IPS DF 6.9 (cell line): ENCODE measurements around the gene ST6GALNAC6.

Source experiments
- DNase-seq: peaks from one replicate; pipeline ENCODE4 v3.0.0-alpha.2; 2013; ENCODE audit warnings: low read depth, low spot score
- H3K27ac ChIP-seq: one replicate; pipeline ENCODE4 v1.5.1; 2013; ENCODE audit warnings: low read length, control low read depth
- H3K27me3 ChIP-seq: 2 replicates; pipeline ENCODE4 v1.6.1; 2013; ENCODE audit warnings: mild to moderate bottlenecking, low read length; ENCODE audit not compliant: control insufficient read depth, insufficient read depth
- H3K36me3 ChIP-seq: 2 replicates; pipeline ENCODE4 v1.6.1; 2013; ENCODE audit warnings: low read length; ENCODE audit not compliant: control insufficient read depth, insufficient read depth
- H3K4me1 ChIP-seq: 2 replicates; pipeline ENCODE4 v1.6.1; 2013; ENCODE audit warnings: low read length; ENCODE audit not compliant: control insufficient read depth, insufficient read depth
- H3K4me3 ChIP-seq: 2 replicates; pipeline ENCODE4 v1.5.1; 2013; ENCODE audit warnings: mild to moderate bottlenecking, low read length
- H3K9me3 ChIP-seq: 2 replicates; pipeline ENCODE4 v1.6.1; 2013; ENCODE audit warnings: low read length, inconsistent platforms; ENCODE audit not compliant: control insufficient read depth, insufficient read depth
- WGBS: extraction: QIAGEN DNeasy Blood & Tissue Kit; methylation state at CpG from one replicate; pipeline ENCODE4 v1.1.7; 2013; ENCODE audit warnings: mixed read lengths, missing lambda C conversion rate; ENCODE audit not compliant: insufficient read length, insufficient coverage; 5-methylcytosine and 5-hydroxymethylcytosine counted together

Gene ST6GALNAC6

GRCh38 chr9:127941961-127942215 lies 42.5 kb upstream of the ST6GALNAC6 start:
- Histone ChIP-seq H3K27me3 (no peaks in the 10 kb centered on the region), H3K27ac (no peak overlapping the region), H3K4me1 (0 out of 2 replicates have a peak, but pooled peaks cover 2% of the 10 kb centered on the region), H3K36me3 (peaks cover 16% of the 10 kb centered on the region), H3K4me3 (no peak overlapping the region), H3K9me3 (no peaks in the 10 kb centered on the region)
- WGBS, result no CpG with 5 or more reads among the region's 3 CpGs
- no peak for DNase-seq

GRCh38 chr9:127941062-127941960 lies 41.9 kb upstream of the ST6GALNAC6 start:
- no peaks in the 10 kb centered on the region for H3K27me3 ChIP-seq
- no peak for DNase-seq
- H3K36me3 ChIP-seq, result peaks cover 16% of the 10 kb centered on the region
- no peak overlapping the region for H3K27ac ChIP-seq
- no CpG with 5 or more reads among the region's 18 CpGs for WGBS
- H3K4me1 ChIP-seq, result peaks cover 2% of the 10 kb centered on the region; the same call in 1 of the 2 replicates
- no peaks in the 10 kb centered on the region for H3K9me3 ChIP-seq
- no peak overlapping the region for H3K4me3 ChIP-seq

GRCh38 chr9:127940593-127940992 lies 41.2 kb upstream of the ST6GALNAC6 start:
- no CpG with 5 or more reads among the region's 4 CpGs for WGBS
- Histone ChIP-seq H3K9me3 (no peaks in the 10 kb centered on the region), H3K27me3 (no peaks in the 10 kb centered on the region), H3K36me3 (peaks cover 14% of the 10 kb centered on the region), H3K27ac (no peak overlapping the region), H3K4me1 (peaks cover 2% of the 10 kb centered on the region; the same call in 1 of the 2 replicates), H3K4me3 (no peak overlapping the region)
- DNase-seq, result no peak

- Histone ChIP-seq H3K27ac (no peak overlapping the region), H3K4me3 (peak overlapping the region; percentile 54; the same call in 1 of the 2 replicates), H3K27me3 (no peaks in the 10 kb centered on the region), H3K36me3 (0 out of 2 replicates have a peak, but pooled peaks cover 6% of the 10 kb centered on the region), H3K9me3 (no peaks in the 10 kb centered on the region), H3K4me1 (no peaks in the 10 kb centered on the region; the same call in 1 of the 2 replicates)
- no peak for DNase-seq
- WGBS, result no CpG with 5 or more reads among the region's 25 CpGs
These were observed 38.9 kb upstream of the ST6GALNAC6 start for GRCh38 chr9:127938298-127938690.

- Histone ChIP-seq H3K27ac (no peak within 1 kb of the TSS), H3K9me3 (no peaks in the 10 kb centered on the region), H3K4me1 (no peaks in the 10 kb centered on the region; the same call in 1 of the 2 replicates), H3K36me3 (0 out of 2 replicates have a peak, but pooled peaks cover 6% of the 10 kb centered on the region), H3K4me3 (peak within 1 kb of the TSS; percentile 54), H3K27me3 (no peaks in the 10 kb centered on the region)
- no peak for DNase-seq
- no CpG with 5 or more reads among the region's 60 CpGs for WGBS
These were observed 38.2 kb upstream of the ST6GALNAC6 start, which contains the start of gene DPM2 for GRCh38 chr9:127937388-127938297. DPM2 (minus strand) TSS chr9:127937854; CDS start chr9:127937820, 34 bp downstream.

- no peak overlapping the region for H3K27ac ChIP-seq
- 0 out of 2 replicates have a peak, but pooled peaks cover 2% of the 10 kb centered on the region for H3K36me3 ChIP-seq
- H3K4me1 ChIP-seq, result no peaks in the 10 kb centered on the region; the same call in 1 of the 2 replicates
- H3K4me3 ChIP-seq, result peak overlapping the region; percentile 54
- no peaks in the 10 kb centered on the region for H3K27me3 ChIP-seq
- no peak for DNase-seq
- WGBS, result no CpG with 5 or more reads among the region's 7 CpGs
- H3K9me3 ChIP-seq, result no peaks in the 10 kb centered on the region
These were observed 37.6 kb upstream of the ST6GALNAC6 start for GRCh38 chr9:127937056-127937387.

GRCh38 chr9:127936347-127936852 lies 37.0 kb upstream of the ST6GALNAC6 start:
- Histone ChIP-seq H3K27ac (no peak overlapping the region), H3K36me3 (0 out of 2 replicates have a peak, but pooled peaks cover 2% of the 10 kb centered on the region), H3K27me3 (no peaks in the 10 kb centered on the region), H3K4me1 (peaks cover 2% of the 10 kb centered on the region; the same call in 1 of the 2 replicates), H3K4me3 (no peak overlapping the region), H3K9me3 (no peaks in the 10 kb centered on the region)
- WGBS, result no CpG with 5 or more reads among the region's 14 CpGs
- no peak for DNase-seq

- Histone ChIP-seq H3K36me3 (0 out of 2 replicates have a peak, but pooled peaks cover 2% of the 10 kb centered on the region), H3K4me1 (peaks cover 5% of the 10 kb centered on the region; the same call in 1 of the 2 replicates), H3K27ac (no peak overlapping the region), H3K27me3 (no peaks in the 10 kb centered on the region), H3K9me3 (no peaks in the 10 kb centered on the region), H3K4me3 (no peak overlapping the region)
- WGBS, result no CpG with 5 or more reads among the region's 4 CpGs
- no peak for DNase-seq
These were observed 36.4 kb upstream of the ST6GALNAC6 start for GRCh38 chr9:127935765-127936221.

GRCh38 chr9:127934986-127935385 lies 35.6 kb upstream of the ST6GALNAC6 start:
- no CpG with 5 or more reads among the region's 11 CpGs for WGBS
- Histone ChIP-seq H3K9me3 (no peaks in the 10 kb centered on the region), H3K4me3 (no peak overlapping the region), H3K27ac (no peak overlapping the region), H3K27me3 (no peaks in the 10 kb centered on the region), H3K36me3 (0 out of 2 replicates have a peak, but pooled peaks cover 2% of the 10 kb centered on the region), H3K4me1 (peaks cover 6% of the 10 kb centered on the region; the same call in 1 of the 2 replicates)
- no peak for DNase-seq

- Histone ChIP-seq H3K27ac (no peak overlapping the region), H3K4me1 (peaks cover 8% of the 10 kb centered on the region; the same call in 1 of the 2 replicates), H3K4me3 (no peak overlapping the region), H3K27me3 (no peaks in the 10 kb centered on the region), H3K36me3 (0 out of 2 replicates have a peak, but pooled peaks cover 2% of the 10 kb centered on the region), H3K9me3 (no peaks in the 10 kb centered on the region)
- DNase-seq, result no peak
- whole genome bisulfite sequencing, result no CpG with 5 or more reads among the region's 4 CpGs
These were observed 34.8 kb upstream of the ST6GALNAC6 start for GRCh38 chr9:127934248-127934647.
